HCT116 (cell line): ENCODE results near the gene FBXL19. TPM values are rescaled to one million over a fixed set of nuclear protein-coding genes. Genes with fewer than 3 reads are reported as not detected.
A peak's percentile ranks its signal among the peaks of the same experiment; 100 is the strongest.

ENCODE experiments used
- ATAC-seq: fragments of 200-7000 bp; cut with Tn5 transposase; 2 replicates; pipeline ENCODE4 v1.9.1; 2020; ENCODE audit warnings: mild to moderate bottlenecking, moderate library complexity
- BruUV-seq: library from RNA; stranded (reverse); fragments of 400-500 nt; replicated peaks from 2 replicates; lab custom pipeline; 2021; lab: Mats Ljungman, UMichigan
- CTCF ChIA-PET: fragments of 300-600 bp; sonication (Branson Sonifier 250); formaldehyde crosslinking; loops from one replicate; lab custom pipeline; 2021; ENCODE audit warnings: antibody characterized with exemption; lab: Charles Lee
- POLR2A ChIA-PET: fragments of 300-600, 350-600 bp; sonication (Branson Sonifier 250); formaldehyde crosslinking; loops from one replicate; lab custom pipeline; 2021; ENCODE audit warnings: antibody characterized with exemption; lab: Charles Lee
- RAD21 ChIA-PET, 2 experiments: fragments of 300-600 bp; sonication (Branson Sonifier 250); formaldehyde crosslinking; loops; one replicate each; lab custom pipeline; 2023; ENCODE audit warnings: low total read pairs in 2 of 2; ENCODE audit not compliant: uncharacterized antibody in 2 of 2, unreplicated experiment in 2 of 2, low non-redundant PET in 1 of 2; lab: Charles Lee
- DNase-seq: peaks from one replicate; pipeline ENCODE4 v3.0.0-alpha.2; 2010; ENCODE audit warnings: low read depth, low spot score
- H2AFZ ChIP-seq: fragments of 200-600 bp; shearing (Covaris generic), sonication (generic); 2 replicates; pipeline ENCODE4 v1.6.1; 2017; ENCODE audit warnings: low read depth, mixed run types, mixed read lengths, antibody characterized with exemption, low read length; ENCODE audit not compliant: poor library complexity, severe bottlenecking
- H3K27ac ChIP-seq: 2 replicates; pipeline ENCODE4 v1.5.1; 2012; ENCODE audit warnings: low read depth, low read length
- H3K27me3 ChIP-seq: fragments of 200-600 bp; sonication (generic); 2 replicates; pipeline ENCODE4 v1.6.1; 2016; ENCODE audit warnings: mixed run types, low read length, mixed read lengths; ENCODE audit not compliant: insufficient read depth
- H3K36me3 ChIP-seq, 2 experiments: fragments of 200-500 bp in 1 of 2; fragments of 200-600 bp in 1 of 2; sonication (Bioruptor generic) in 1 of 2; sonication (generic) in 1 of 2; 2 replicates each; pipeline versions ENCODE4 v1.5.1 to v1.6.1; 2014 to 2016; ENCODE audit warnings: low read length in 2 of 2, inconsistent platforms in 1 of 2, mixed read lengths in 1 of 2, mixed run types in 1 of 2; ENCODE audit not compliant: insufficient read depth in 2 of 2, control insufficient read depth in 1 of 2
- H3K4me1 ChIP-seq, 2 experiments: fragments of 200-600 bp in 1 of 2; sonication (generic) in 1 of 2; 2 replicates each; pipeline versions ENCODE4 v1.5.1 to v1.6.1; 2012 to 2017; ENCODE audit warnings: low read length in 2 of 2, inconsistent platforms in 1 of 2, mild to moderate bottlenecking in 1 of 2, mixed read lengths in 1 of 2, mixed run types in 1 of 2, moderate library complexity in 1 of 2; ENCODE audit not compliant: insufficient read depth in 2 of 2, control insufficient read depth in 1 of 2
- H3K4me2 ChIP-seq: fragments of 200-600 bp; sonication (generic); 2 replicates; pipeline ENCODE4 v1.6.1; 2017; ENCODE audit warnings: mixed run types, low read length, mixed read lengths
- H3K4me3 ChIP-seq, 2 experiments: fragments of 200-600 bp in 1 of 2; sonication (generic) in 1 of 2; replicated peaks in 1 of 2; 2 replicates each; pipeline ENCODE4 v1.5.1; 2011 to 2016; ENCODE audit warnings: low read length in 2 of 2, control low read depth in 1 of 2, low read depth in 1 of 2, mild to moderate bottlenecking in 1 of 2, mixed read lengths in 1 of 2, mixed run types in 1 of 2
- H3K79me2 ChIP-seq: fragments of 200-600 bp; sonication (generic); 2 replicates; pipeline ENCODE4 v1.6.1; 2017; ENCODE audit warnings: mild to moderate bottlenecking, mixed run types, low read length, moderate library complexity, mixed read lengths; ENCODE audit not compliant: insufficient read depth
- H3K9ac ChIP-seq: fragments of 200-600 bp; sonication (generic); 2 replicates; pipeline ENCODE4 v1.6.1; 2016; ENCODE audit warnings: low read length, mixed read lengths
- H3K9me2 ChIP-seq: fragments of 200-600 bp; sonication (generic), shearing (Covaris generic); 2 replicates; pipeline ENCODE4 v1.6.1; 2017; ENCODE audit warnings: mixed run types, mild to moderate bottlenecking, moderate library complexity; ENCODE audit not compliant: insufficient read depth
- H3K9me3 ChIP-seq, 2 experiments: fragments of 200-500 bp in 1 of 2; fragments of 200-600 bp in 1 of 2; sonication (Bioruptor generic) in 1 of 2; sonication (generic) in 1 of 2; 2 replicates each; pipeline ENCODE4 v1.6.1; 2014 to 2017; ENCODE audit warnings: low read length in 2 of 2, mixed read lengths in 2 of 2, inconsistent platforms in 1 of 2, low read depth in 1 of 2, mild to moderate bottlenecking in 1 of 2, mixed run types in 1 of 2, moderate library complexity in 1 of 2; ENCODE audit not compliant: control insufficient read depth in 1 of 2, insufficient read depth in 1 of 2
- H4K20me1 ChIP-seq: fragments of 200-600 bp; sonication (generic), shearing (Covaris generic); 2 replicates; pipeline ENCODE4 v1.6.1; 2017; ENCODE audit warnings: mixed run types, mild to moderate bottlenecking, moderate library complexity; ENCODE audit not compliant: insufficient read depth
- JUND ChIP-seq: IDR thresholded peaks from 2 replicates; pipeline ENCODE4 v1.6.1; 2012
- POLR2A ChIP-seq: IDR thresholded peaks from 2 replicates; pipeline ENCODE4 v1.7.0; 2011; ENCODE audit warnings: borderline replicate concordance; ENCODE audit not compliant: insufficient read depth, insufficient read length; ENCODE audit errors: extremely low read depth
- POLR2AphosphoS5 ChIP-seq: IDR thresholded peaks from 2 replicates; pipeline ENCODE4 v1.6.1; 2011; ENCODE audit warnings: mild to moderate bottlenecking, low read depth, low read length, moderate library complexity
- TCF7L2 ChIP-seq: IDR thresholded peaks from 2 replicates; pipeline ENCODE4 v1.7.0; 2011; ENCODE audit warnings: borderline replicate concordance, inconsistent platforms; ENCODE audit not compliant: insufficient read depth, insufficient read length; ENCODE audit errors: extremely low read depth
- ZFX ChIP-seq: fragments of 450-650 bp; IDR thresholded peaks from 2 replicates; pipeline ENCODE4 v1.6.1; 2017
- ZNF274 ChIP-seq: fragments of 200-500 bp; sonication (Bioruptor generic); IDR thresholded peaks from 2 replicates; pipeline ENCODE4 v1.6.1; 2014; ENCODE audit warnings: mild to moderate bottlenecking, low read depth, low read length, inconsistent platforms
- intact Hi-C: fragments of 100-400 bp; cut with micrococcal nuclease; formaldehyde crosslinking; loops from 2 replicates; pipeline ENCODE4 v1.10.0; 2022
- total RNA-seq: library from RNA; stranded (reverse); gene quantifications from one replicate; pipeline ENCODE4 v1.2.1, GENCODE V29; 2021; ENCODE audit not compliant: unreplicated experiment

FBXL19 gene
- total RNA-seq, 1 experiment from 2014 or later, result 45.2 TPM

GRCh38 chr16:30947859-30948666 is 24.7 kb downstream of the FBXL19 start:
- BruUV-seq, result no TSS peak
- intact Hi-C loops, result no loop called here
- POLR2A ChIA-PET, result no interaction called here

GRCh38 chr16:30948667-30949649 is 25.6 kb downstream of the FBXL19 start, which contains the start of gene ORAI3:
TSS of gene ORAI3 (plus strand) at chr16:30949068. CDS start at chr16:30949290, 222 bp downstream.
- BruUV-seq, result no TSS peak

More at GRCh38 chr16:30947859-30948666, 24.7 kb downstream of the FBXL19 start:
- Histone ChIP-seq H3K9ac (peak overlapping the region; percentile 82), H3K79me2 (peaks cover 3% of the 10 kb centered on the region; the same call in 1 of the 2 replicates), H4K20me1 (no peaks in the 10 kb centered on the region), H3K9me3 (no peaks in the 10 kb centered on the region), H3K27me3 (no peaks in the 10 kb centered on the region)
- ATAC-seq (peak; percentile 63), DNase-seq (peak; percentile 92)
- CTCF ChIA-PET, result no interaction called here
- no peak for TF ChIP-seq ZNF274
- TF ChIP-seq JUND, result no peak
- TF ChIP-seq, all 23 proteins: peak for 0
- Histone ChIP-seq H3K4me3 (peak overlapping the region; percentile 65 to 77), H3K9me2 (no peaks in the 10 kb centered on the region), H2AFZ (no peak overlapping the region), H3K4me2 (peak overlapping the region; percentile 99), H3K4me1 (peaks cover 15 to 33% of the 10 kb centered on the region in 2 experiments), H3K27ac (peak overlapping the region; percentile 96), H3K36me3 (peaks cover 11 to 14% of the 10 kb centered on the region in 2 experiments; a peak in 3 of 4 replicates)
- RAD21 ChIA-PET, result no interaction called here

More at GRCh38 chr16:30948667-30949649, 25.6 kb downstream of the FBXL19 start, which contains the start of gene ORAI3:
- ChIA-PET CTCF (interaction anchor here (0.6 to 1.0 kb wide), 2 partner anchors 10 to 435 kb away, joined by 3 read pairs; no protein-coding TSS in a partner anchor), RAD21 (no interaction called here), POLR2A (interaction anchor here (0.6 kb wide), 2 partner anchors 126 to 411 kb away, joined by 3 to 4 read pairs; no protein-coding TSS in a partner anchor)
- Histone ChIP-seq H3K4me2 (peak within 1 kb of the TSS; percentile 99), H3K9ac (peak within 1 kb of the TSS; percentile 82), H3K9me2 (no peaks in the 10 kb centered on the region), H3K9me3 (no peaks in the 10 kb centered on the region), H3K4me3 (peak within 1 kb of the TSS; percentile 65 to 77), H3K27me3 (no peaks in the 10 kb centered on the region), H3K27ac (peak within 1 kb of the TSS; percentile 96), H3K36me3 (peaks cover 7 to 12% of the 10 kb centered on the region in 2 experiments; a peak in 3 of 4 replicates), H3K79me2 (peaks cover 3% of the 10 kb centered on the region; the same call in 1 of the 2 replicates), H2AFZ (no peak within 1 kb of the TSS), H4K20me1 (no peaks in the 10 kb centered on the region), H3K4me1 (peaks cover 20 to 42% of the 10 kb centered on the region in 2 experiments)
- intact Hi-C loops, result no loop called here
- DNase-seq (no peak), ATAC-seq (peak; percentile 61)
- TF ChIP-seq POLR2AphosphoS5 (peak; percentile 86), JUND (no peak), ZFX (peak; percentile 57; the same call in 1 of the 2 replicates), TCF7L2 (peak; percentile 6), POLR2A (peak; percentile 28)
